Measurements from ENCODE around the gene MDP1.

DNA sequence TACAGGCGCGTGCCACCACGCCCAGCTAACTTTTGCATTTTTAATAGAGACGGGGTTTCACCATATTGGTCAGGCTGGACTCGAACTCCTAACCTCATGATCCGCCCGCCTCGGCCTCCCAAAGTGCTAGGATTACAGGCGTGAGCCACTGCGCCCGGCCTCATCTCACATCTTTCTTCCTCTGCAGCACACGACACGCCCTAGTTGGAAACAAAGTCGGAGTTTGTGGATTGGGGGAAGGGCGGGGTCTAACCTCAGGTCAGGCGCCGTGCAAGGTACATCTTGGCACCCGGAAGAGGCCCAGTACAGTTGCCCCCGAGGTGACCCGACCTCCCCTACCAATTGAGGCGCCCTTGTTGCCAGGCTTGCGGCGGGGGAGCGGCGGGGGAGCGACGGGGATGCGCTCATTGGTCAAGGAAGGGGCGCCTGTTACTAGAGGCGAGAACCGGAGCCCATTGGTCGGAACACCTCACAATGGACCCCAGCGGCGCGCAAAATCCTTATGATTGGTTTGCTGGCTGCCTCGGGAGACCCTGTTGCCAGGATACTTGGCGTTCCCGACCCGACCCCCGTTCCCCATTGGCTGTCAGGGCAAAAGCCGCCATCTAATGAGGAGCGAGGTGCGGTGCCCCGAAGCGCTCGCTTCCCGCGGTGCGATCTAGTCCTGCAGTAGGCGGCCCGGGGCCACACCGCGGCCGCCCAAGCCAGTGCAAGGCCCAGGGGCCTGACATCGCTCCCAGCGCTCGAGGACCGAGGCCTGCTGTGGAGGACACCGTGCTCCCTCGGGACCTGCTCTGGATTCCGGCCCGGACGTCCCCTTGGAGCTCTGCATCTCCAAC, 44.2 kb downstream of the MDP1 start, which contains the start of gene REC8:
- TF ChIP-seq POLR2A (IDR thresholded peaks at IDR 0.05; ENCODE audit: extremely low read depth, insufficient read length) = no peak
- TF ChIP-seq, protein P1, sequence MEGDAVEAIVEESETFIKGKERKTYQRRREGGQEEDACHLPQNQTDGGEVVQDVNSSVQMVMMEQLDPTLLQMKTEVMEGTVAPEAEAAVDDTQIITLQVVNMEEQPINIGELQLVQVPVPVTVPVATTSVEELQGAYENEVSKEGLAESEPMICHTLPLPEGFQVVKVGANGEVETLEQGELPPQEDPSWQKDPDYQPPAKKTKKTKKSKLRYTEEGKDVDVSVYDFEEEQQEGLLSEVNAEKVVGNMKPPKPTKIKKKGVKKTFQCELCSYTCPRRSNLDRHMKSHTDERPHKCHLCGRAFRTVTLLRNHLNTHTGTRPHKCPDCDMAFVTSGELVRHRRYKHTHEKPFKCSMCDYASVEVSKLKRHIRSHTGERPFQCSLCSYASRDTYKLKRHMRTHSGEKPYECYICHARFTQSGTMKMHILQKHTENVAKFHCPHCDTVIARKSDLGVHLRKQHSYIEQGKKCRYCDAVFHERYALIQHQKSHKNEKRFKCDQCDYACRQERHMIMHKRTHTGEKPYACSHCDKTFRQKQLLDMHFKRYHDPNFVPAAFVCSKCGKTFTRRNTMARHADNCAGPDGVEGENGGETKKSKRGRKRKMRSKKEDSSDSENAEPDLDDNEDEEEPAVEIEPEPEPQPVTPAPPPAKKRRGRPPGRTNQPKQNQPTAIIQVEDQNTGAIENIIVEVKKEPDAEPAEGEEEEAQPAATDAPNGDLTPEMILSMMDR (IDR thresholded peaks at IDR 0.05; ENCODE audit: low read depth, low read length) = no peak

All from NB4 (cell line).